Cardiac muscle cell (in vitro differentiated cells and primary cell): ENCODE measurements around the gene NOC4L. TPM values are rescaled to one million over a fixed set of nuclear protein-coding genes. Genes with fewer than 3 reads are reported as not detected.

Experiments used
- DNase-seq, 2 donors: peaks; one replicate each; pipeline versions ENCODE4 v3.0.0 to v3.0.0-alpha.2; 2010 to 2017; ENCODE audit warnings: low read depth in 1 of 2, low spot score in 1 of 2
- H3K27ac ChIP-seq: fragments of 200-600 bp; sonication (generic); 2 replicates; pipeline ENCODE4 v1.5.1; 2016
- H3K27me3 ChIP-seq: fragments of 200-600 bp; sonication (generic); 2 replicates; pipeline ENCODE4 v1.6.0; 2016; ENCODE audit warnings: control low read depth
- H3K36me3 ChIP-seq: fragments of 200-600 bp; sonication (generic); 2 replicates; pipeline ENCODE4 v1.5.1; 2016; ENCODE audit warnings: control low read depth
- H3K4me1 ChIP-seq: fragments of 200-600 bp; sonication (generic); 2 replicates; pipeline ENCODE4 v1.8.1; 2017; ENCODE audit warnings: low read depth, mild to moderate bottlenecking, mixed run types
- H3K4me3 ChIP-seq: fragments of 200-600 bp; sonication (generic); 2 replicates; pipeline ENCODE4 v1.5.1; 2016; ENCODE audit warnings: mild to moderate bottlenecking
- H3K9me3 ChIP-seq: fragments of 200-600 bp; sonication (generic); 2 replicates; pipeline ENCODE4 v1.5.1; 2017; ENCODE audit warnings: low read depth, mild to moderate bottlenecking, control low read depth
- CTCF ChIP-seq: IDR thresholded peaks from 2 replicates; pipeline ENCODE4 v1.5.1; 2012; ENCODE audit warnings: low read depth, mild to moderate bottlenecking, low read length
- polyA plus RNA-seq: library from polyadenylated mRNA; unstranded; fragments of >200 nt; fragmentation: Nextera tagmentation; extraction: Ambion mirVana; gene quantifications from 2 replicates; pipeline ENCODE4 v1.2.1, GENCODE V29; 2016
- total RNA-seq: library from RNA; depleted of rRNA; stranded (reverse); fragments of >200 nt; gene quantifications from 2 replicates; pipeline ENCODE4 v1.2.3, GENCODE V29; 2016

The NOC4L gene
- total and polyA plus RNA-seq, 2 experiments from 2014 or later = 17.1 to 33.1 TPM

GRCh38 chr12:132175496-132176384, 31.5 kb downstream of the NOC4L start:
- Histone ChIP-seq H3K27me3 (no peaks in the 10 kb centered on the region), H3K4me3 (no peak overlapping the region), H3K36me3 (no peaks in the 10 kb centered on the region), H3K27ac (no peak overlapping the region), H3K4me1 (no peaks in the 10 kb centered on the region), H3K9me3 (no peaks in the 10 kb centered on the region)
- DNase-seq = no peak
- no peak for TF ChIP-seq CTCF

GRCh38 chr12:132176385-132176919, 32.2 kb downstream of the NOC4L start:
- no peak for DNase-seq
- TF ChIP-seq CTCF = no peak
- Histone ChIP-seq H3K27me3 (no peaks in the 10 kb centered on the region), H3K27ac (no peak overlapping the region), H3K4me3 (no peak overlapping the region), H3K4me1 (no peaks in the 10 kb centered on the region), H3K9me3 (no peaks in the 10 kb centered on the region), H3K36me3 (no peaks in the 10 kb centered on the region)

- no peaks in the 10 kb centered on the region for H3K27me3 ChIP-seq
- no peak overlapping the region for H3K27ac ChIP-seq
- no peak for DNase-seq
- H3K9me3 ChIP-seq = no peaks in the 10 kb centered on the region
- H3K4me3 ChIP-seq = no peak overlapping the region
- TF ChIP-seq CTCF = no peak
- no peaks in the 10 kb centered on the region for H3K36me3 ChIP-seq
- H3K4me1 ChIP-seq = no peaks in the 10 kb centered on the region
Observed at GRCh38 chr12:132176920-132177551, 32.8 kb downstream of the NOC4L start.

GRCh38 chr12:132178316-132178715, 34.1 kb downstream of the NOC4L start:
- no peak for DNase-seq
- Histone ChIP-seq H3K4me3 (no peak overlapping the region), H3K27me3 (peaks cover 7% of the 10 kb centered on the region), H3K36me3 (no peaks in the 10 kb centered on the region), H3K4me1 (no peaks in the 10 kb centered on the region), H3K9me3 (no peaks in the 10 kb centered on the region), H3K27ac (no peak overlapping the region)
- TF ChIP-seq CTCF = no peak

- Histone ChIP-seq H3K4me3 (no peak overlapping the region), H3K9me3 (no peaks in the 10 kb centered on the region), H3K27me3 (peaks cover 10% of the 10 kb centered on the region), H3K27ac (no peak overlapping the region), H3K4me1 (no peaks in the 10 kb centered on the region), H3K36me3 (no peaks in the 10 kb centered on the region)
- no peak for TF ChIP-seq CTCF
- DNase-seq = no peak
Observed at GRCh38 chr12:132178801-132179401, 34.6 kb downstream of the NOC4L start.
